Pancreas (tissue), 10 donors: Measurements from ENCODE around the gene GTF2I. TPM values are rescaled to one million over a fixed set of nuclear protein-coding genes. Genes with fewer than 3 reads are reported as not detected.

Experiments used
- ATAC-seq, 4 donors: fragments of 200-7000 bp; cut with Tn5 transposase; one replicate each; pipeline versions ENCODE4 v1.8.0 to v1.9.1; 2020; ENCODE audit warnings: mild to moderate bottlenecking in 4 of 4, moderate library complexity in 4 of 4
- DNase-seq, 6 donors: peaks; one replicate each; pipeline ENCODE4 v3.0.0-alpha.2; 2020
- FAIRE-seq: peaks from 2 replicates; lab custom pipeline; 2012; peaks lifted over from hg19 to GRCh38; lab: Jason Lieb, UNC
- H3K27ac ChIP-seq, 4 donors: fragments of 200-600 bp; sonication (generic); 1 replicate in 3 of 4; 2 replicates in 1 of 4; pipeline versions ENCODE4 v1.5.0 to v1.8.0; 2020
- H3K27me3 ChIP-seq, 4 donors: fragments of 200-600 bp; one replicate each; pipeline ENCODE4 v1.8.0; 2021
- H3K36me3 ChIP-seq, 3 donors: fragments of 200-600 bp; sonication (generic) in 1 of 3; one replicate each; pipeline versions ENCODE4 v1.5.0 to v1.8.0; 2020 to 2021
- H3K4me1 ChIP-seq, 3 donors: fragments of 200-600 bp; one replicate each; pipeline ENCODE4 v1.8.0; 2021
- H3K4me3 ChIP-seq, 4 donors: fragments of 200-600 bp; sonication (generic) in 2 of 4; one replicate each; pipeline versions ENCODE4 v1.5.0 to v1.8.0; 2020 to 2021
- H3K9me3 ChIP-seq, 4 donors: fragments of 200-600 bp; one replicate each; pipeline ENCODE4 v1.8.0; 2021
- WGBS, 2 donors: extraction: QIAGEN DNeasy Blood & Tissue Kit; methylation state at CpG; one replicate each; pipeline ENCODE4 v1.1.7; 2013; 5-methylcytosine and 5-hydroxymethylcytosine counted together
- intact Hi-C, 3 donors: fragments of 100-400 bp; cut with DNase I; formaldehyde crosslinking; loops; one replicate each; pipeline versions ENCODE4 v1.11.1 to v1.14.2; 2022
- polyA plus RNA-seq, 2 donors: library from polyadenylated mRNA; stranded (reverse); fragments of 200-250 nt; gene quantifications; one replicate each; pipeline ENCODE4 v1.2.3, GENCODE V29; 2013
- total RNA-seq, 6 donors: library from RNA; stranded (reverse); fragmentation: NEBNext Ultra II Directional in 4 of 6; extraction: Animal tissue kit (Norgen Biotek cat#: 25700) in 4 of 6; gene quantifications; one replicate each; pipeline versions ENCODE4 v1.2.1 to v1.2.4, GENCODE V29; 2021 to 2023
- TF ChIP-seq, protein P1 (sequence below), 4 donors: fragments of 200-600 bp; sonication (generic) in 3 of 4; IDR thresholded peaks; one replicate each; pipeline versions ENCODE4 v1.5.0 to v1.8.0; 2021; ENCODE audit warnings: antibody characterized with exemption in 4 of 4
- donor health status: healthy with polysubstance abuse.
- donor health status: DM: no; HTN: no; CAD: no; lungs with moderate emphysema.
- donor health status: DM: no; HTN: no; CAD: no.
- donor health status: control.
- donor health status: control.
- donor health status: Bipolar disorder and iron deficiency.
- donor health status: DM: yes; HTN: yes; CAD: no.
- donor health status: DM: no; HTN: no; CAD: no.
- donor health status: DM: no; HTN: no; CAD: no.
- donor health status: DM: yes; HTN: yes; CAD: no.

Gene GTF2I
- total and polyA plus RNA-seq, 8 donors: 40.5 to 159 (median 80.8) TPM

DNA sequence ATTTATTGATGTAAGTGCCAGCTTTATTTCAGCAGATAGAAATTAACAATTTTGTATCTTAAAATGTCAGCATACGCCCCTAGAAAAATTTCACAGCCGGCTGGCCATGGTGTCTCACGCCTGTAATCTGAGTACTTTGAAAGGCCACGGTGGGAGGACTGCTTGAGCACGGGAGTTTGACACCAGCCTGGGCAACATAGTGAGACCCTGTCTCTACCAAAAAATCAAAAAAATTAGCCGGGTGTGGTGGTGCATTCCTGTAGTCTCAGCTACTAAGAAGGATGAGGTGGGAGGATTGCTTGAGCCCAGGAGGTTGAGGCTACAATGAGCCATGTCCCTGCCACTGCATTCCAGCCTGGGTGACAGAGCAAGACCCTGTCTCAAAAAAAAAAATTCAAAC, 14.1 kb downstream of the GTF2I start:
- Histone ChIP-seq H3K9me3 (no peaks in the 10 kb centered on the region), H3K27me3 (no peaks in the 10 kb centered on the region), H3K36me3 (no peaks in the 10 kb centered on the region), H3K4me3 (no peak overlapping the region), H3K27ac (no peak overlapping the region), H3K4me1 (no peaks in the 10 kb centered on the region)
- TF ChIP-seq, protein P1, sequence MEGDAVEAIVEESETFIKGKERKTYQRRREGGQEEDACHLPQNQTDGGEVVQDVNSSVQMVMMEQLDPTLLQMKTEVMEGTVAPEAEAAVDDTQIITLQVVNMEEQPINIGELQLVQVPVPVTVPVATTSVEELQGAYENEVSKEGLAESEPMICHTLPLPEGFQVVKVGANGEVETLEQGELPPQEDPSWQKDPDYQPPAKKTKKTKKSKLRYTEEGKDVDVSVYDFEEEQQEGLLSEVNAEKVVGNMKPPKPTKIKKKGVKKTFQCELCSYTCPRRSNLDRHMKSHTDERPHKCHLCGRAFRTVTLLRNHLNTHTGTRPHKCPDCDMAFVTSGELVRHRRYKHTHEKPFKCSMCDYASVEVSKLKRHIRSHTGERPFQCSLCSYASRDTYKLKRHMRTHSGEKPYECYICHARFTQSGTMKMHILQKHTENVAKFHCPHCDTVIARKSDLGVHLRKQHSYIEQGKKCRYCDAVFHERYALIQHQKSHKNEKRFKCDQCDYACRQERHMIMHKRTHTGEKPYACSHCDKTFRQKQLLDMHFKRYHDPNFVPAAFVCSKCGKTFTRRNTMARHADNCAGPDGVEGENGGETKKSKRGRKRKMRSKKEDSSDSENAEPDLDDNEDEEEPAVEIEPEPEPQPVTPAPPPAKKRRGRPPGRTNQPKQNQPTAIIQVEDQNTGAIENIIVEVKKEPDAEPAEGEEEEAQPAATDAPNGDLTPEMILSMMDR (IDR thresholded peaks at IDR 0.05): no peak
- WGBS, 2 donors: 57 to 69% methylated on average over 6 of the region's 6 CpGs
- ATAC-seq (no peak), FAIRE-seq (no peak), DNase-seq (no peak)
- intact Hi-C loops: no loop called here

DNA sequence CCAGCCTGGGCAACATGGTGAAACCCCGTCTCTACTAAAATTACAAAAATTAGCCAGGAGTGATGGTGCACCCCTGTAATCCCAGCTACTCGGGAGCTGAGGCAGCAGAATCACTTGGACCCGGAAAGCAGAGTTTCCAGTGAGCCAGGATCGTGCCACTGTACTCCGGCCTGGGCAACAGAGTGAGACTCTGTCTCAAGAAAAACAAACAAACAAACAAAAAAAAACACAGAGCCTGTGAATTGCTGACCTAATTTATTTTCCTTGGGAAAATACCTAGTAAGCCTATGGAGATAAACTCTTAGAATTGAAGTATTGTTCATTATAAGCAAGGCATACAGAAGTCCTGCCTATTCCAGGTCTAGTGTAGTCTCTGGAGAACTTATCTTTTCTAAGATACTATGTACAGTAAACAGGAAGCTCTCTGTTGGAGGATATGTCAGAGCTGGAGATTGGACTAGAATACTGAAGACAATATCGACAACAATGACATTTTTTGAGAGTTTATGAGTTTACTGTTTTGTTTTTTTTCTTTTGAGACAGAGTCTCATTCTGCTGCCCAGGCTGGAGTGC, 14.9 kb downstream of the GTF2I start:
- no peak for FAIRE-seq

DNA sequence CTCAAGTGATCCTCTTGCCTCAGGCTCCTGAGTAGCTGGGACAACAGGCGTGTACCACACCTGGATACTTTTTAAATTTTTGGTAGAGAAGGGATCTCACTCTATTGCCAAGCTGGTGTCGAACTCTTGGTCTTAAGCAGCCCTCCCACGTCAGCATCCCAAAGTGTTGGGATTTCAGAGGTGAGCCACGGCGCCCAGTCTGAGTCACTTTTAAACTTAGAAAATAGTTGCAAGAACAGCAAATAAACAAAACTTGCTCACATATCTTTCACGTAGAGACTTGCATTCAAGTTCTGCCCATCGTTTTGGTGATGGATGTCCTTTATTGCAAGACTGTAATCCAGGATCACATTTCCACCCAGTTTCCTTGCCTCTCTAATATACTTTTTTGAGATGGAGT, 16.6 kb downstream of the GTF2I start:
- WGBS, 2 donors: 93 to 96% methylated on average over 7 of the region's 7 CpGs
- Histone ChIP-seq H3K4me3 (no peak overlapping the region), H3K27me3 (no peaks in the 10 kb centered on the region), H3K9me3 (no peaks in the 10 kb centered on the region), H3K4me1 (no peaks in the 10 kb centered on the region), H3K36me3 (peaks cover 0 to 3% (median 0%) of the 10 kb centered on the region in 3 donors), H3K27ac (no peak overlapping the region)
- FAIRE-seq (no peak), ATAC-seq (no peak), DNase-seq (no peak)
- intact Hi-C loops: no loop called here
- TF ChIP-seq, protein P1 (IDR thresholded peaks at IDR 0.05): no peak

More for the DNA sequence above, 14.9 kb downstream of the GTF2I start:
- peaks cover 0 to 3% (median 0%) of the 10 kb centered on the region in 3 donors for H3K36me3 ChIP-seq
- no peak overlapping the region for H3K4me3 ChIP-seq
- no peaks in the 10 kb centered on the region for H3K9me3 ChIP-seq
- H3K4me1 ChIP-seq: no peaks in the 10 kb centered on the region
- TF ChIP-seq, protein P1 (IDR thresholded peaks at IDR 0.05): no peak
- WGBS, 2 donors: 50 to 65% methylated on average over 6 of the region's 6 CpGs
- no peak for DNase-seq
- peak in 2 of 4 donors; percentile 34 to 36 for ATAC-seq
- H3K27me3 ChIP-seq: no peaks in the 10 kb centered on the region
- intact Hi-C loops: no loop called here
- H3K27ac ChIP-seq: no peak overlapping the region

DNA sequence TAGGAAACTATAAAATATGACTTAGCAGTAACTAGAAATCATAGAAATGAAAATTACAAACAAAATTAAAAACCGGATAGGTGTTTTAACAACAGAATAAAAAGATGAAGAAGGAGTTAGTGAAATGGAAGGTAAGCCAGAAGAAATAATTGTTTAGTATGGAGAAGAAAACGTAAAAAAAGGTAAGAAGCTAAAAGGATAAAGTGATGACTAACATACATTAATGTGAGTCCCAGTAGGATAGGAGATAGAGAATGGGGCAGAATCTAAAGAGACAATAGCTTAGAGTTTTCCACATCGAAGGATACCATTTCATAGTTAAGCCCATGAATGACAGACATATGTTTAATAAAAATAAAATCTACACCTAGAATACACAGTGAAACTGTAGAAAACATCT, 25.3 kb downstream of the GTF2I start:
- DNase-seq: no peak
- TF ChIP-seq, protein P1 (IDR thresholded peaks at IDR 0.05): no peak
- no peak for FAIRE-seq
- Histone ChIP-seq H3K9me3 (no peaks in the 10 kb centered on the region), H3K4me3 (no peak overlapping the region), H3K27me3 (no peaks in the 10 kb centered on the region), H3K4me1 (peaks cover 0 to 3% (median 0%) of the 10 kb centered on the region in 3 donors), H3K27ac (no peak overlapping the region), H3K36me3 (no peaks in the 10 kb centered on the region)
- intact Hi-C loops: no loop called here
- 93 to 100% methylated on average over 3 of the region's 3 CpGs for WGBS, 2 donors
- ATAC-seq: no peak

DNA sequence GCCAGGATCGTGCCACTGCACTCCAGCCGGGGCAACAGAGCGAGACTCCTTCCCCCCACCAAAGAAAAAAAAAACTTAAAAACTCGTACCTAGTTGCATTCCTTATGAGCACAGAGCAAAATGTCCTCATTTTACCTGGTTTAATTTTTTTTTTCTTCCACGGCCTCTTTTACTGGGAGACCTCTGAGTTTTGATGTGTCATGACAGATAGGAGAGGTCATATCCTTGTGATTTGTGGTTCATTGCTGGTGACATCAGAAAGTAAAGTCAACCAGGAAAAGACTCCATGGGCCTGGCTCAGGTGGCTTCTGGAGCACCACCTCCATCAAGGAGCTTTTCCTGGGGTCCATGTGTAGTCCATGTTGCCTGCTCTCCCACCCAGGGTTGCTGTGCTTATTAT, 26.3 kb downstream of the GTF2I start:
- intact Hi-C loops: no loop called here
- Histone ChIP-seq H3K4me3 (no peak overlapping the region), H3K27ac (no peak overlapping the region), H3K9me3 (no peaks in the 10 kb centered on the region), H3K36me3 (no peaks in the 10 kb centered on the region), H3K4me1 (peaks cover 0 to 3% (median 0%) of the 10 kb centered on the region in 3 donors), H3K27me3 (no peaks in the 10 kb centered on the region)
- ATAC-seq: peak in 1 of 4 donors; percentile 26
- TF ChIP-seq, protein P1 (IDR thresholded peaks at IDR 0.05): no peak
- no peak for DNase-seq
- WGBS, 2 donors: 88 to 91% methylated on average over 5 of the region's 5 CpGs
- no peak for FAIRE-seq
